Nephron progenitor cell (in vitro differentiated cells): ENCODE measurements around the gene PLEKHA6.
A peak's percentile ranks its signal among the peaks of the same experiment; 100 is the strongest.

Experiments used
- DNase-seq: peaks from one replicate; pipeline ENCODE4 v3.0.0; 2021
- H3K27ac Mint-ChIP-seq: 2 replicates; pipeline ENCODE4 v1.8.0; 2021; ENCODE audit warnings: mild to moderate bottlenecking, moderate library complexity, mixed read lengths
- H3K27me3 Mint-ChIP-seq: 2 replicates; pipeline ENCODE4 v1.8.0; 2021; ENCODE audit warnings: mild to moderate bottlenecking, low read depth, mixed read lengths; ENCODE audit not compliant: poor library complexity
- H3K36me3 Mint-ChIP-seq: 2 replicates; pipeline ENCODE4 v1.8.0; 2021; ENCODE audit warnings: low read depth, mixed read lengths
- H3K4me1 Mint-ChIP-seq: 2 replicates; pipeline ENCODE4 v1.8.0; 2021; ENCODE audit warnings: mixed read lengths
- H3K4me3 Mint-ChIP-seq: 2 replicates; pipeline ENCODE4 v1.8.0; 2021; ENCODE audit warnings: mild to moderate bottlenecking, moderate library complexity, mixed read lengths
- H3K9me3 Mint-ChIP-seq: 2 replicates; pipeline ENCODE4 v1.8.0; 2021; ENCODE audit warnings: mild to moderate bottlenecking, moderate library complexity, mixed read lengths
- TF ChIP-seq, protein P1 (sequence below): fragments of 200-600 bp; sonication (generic); IDR thresholded peaks from 2 replicates; pipeline ENCODE4 v1.5.0; 2021; ENCODE audit warnings: antibody characterized with exemption

Gene PLEKHA6

GRCh38 chr1:204344665-204345355 is 14.9 kb downstream of the PLEKHA6 start:
- Mint-ChIP-seq H3K4me1 (peaks cover 95% of the 10 kb centered on the region), H3K27ac (no peak overlapping the region), H3K9me3 (no peaks in the 10 kb centered on the region)

GRCh38 chr1:204343802-204344201 is 15.9 kb downstream of the PLEKHA6 start:
- DNase-seq, result no peak
- Mint-ChIP-seq H3K27me3 (peaks cover 73% of the 10 kb centered on the region), H3K27ac (peak overlapping the region; percentile 67), H3K4me3 (no peak overlapping the region), H3K4me1 (peaks cover 88% of the 10 kb centered on the region), H3K36me3 (no peaks in the 10 kb centered on the region), H3K9me3 (no peaks in the 10 kb centered on the region)
- TF ChIP-seq, protein P1, sequence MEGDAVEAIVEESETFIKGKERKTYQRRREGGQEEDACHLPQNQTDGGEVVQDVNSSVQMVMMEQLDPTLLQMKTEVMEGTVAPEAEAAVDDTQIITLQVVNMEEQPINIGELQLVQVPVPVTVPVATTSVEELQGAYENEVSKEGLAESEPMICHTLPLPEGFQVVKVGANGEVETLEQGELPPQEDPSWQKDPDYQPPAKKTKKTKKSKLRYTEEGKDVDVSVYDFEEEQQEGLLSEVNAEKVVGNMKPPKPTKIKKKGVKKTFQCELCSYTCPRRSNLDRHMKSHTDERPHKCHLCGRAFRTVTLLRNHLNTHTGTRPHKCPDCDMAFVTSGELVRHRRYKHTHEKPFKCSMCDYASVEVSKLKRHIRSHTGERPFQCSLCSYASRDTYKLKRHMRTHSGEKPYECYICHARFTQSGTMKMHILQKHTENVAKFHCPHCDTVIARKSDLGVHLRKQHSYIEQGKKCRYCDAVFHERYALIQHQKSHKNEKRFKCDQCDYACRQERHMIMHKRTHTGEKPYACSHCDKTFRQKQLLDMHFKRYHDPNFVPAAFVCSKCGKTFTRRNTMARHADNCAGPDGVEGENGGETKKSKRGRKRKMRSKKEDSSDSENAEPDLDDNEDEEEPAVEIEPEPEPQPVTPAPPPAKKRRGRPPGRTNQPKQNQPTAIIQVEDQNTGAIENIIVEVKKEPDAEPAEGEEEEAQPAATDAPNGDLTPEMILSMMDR, result no peak

More at GRCh38 chr1:204344665-204345355, 14.9 kb downstream of the PLEKHA6 start:
- peaks cover 63% of the 10 kb centered on the region for H3K27me3 Mint-ChIP-seq
- no peak for DNase-seq
- H3K36me3 Mint-ChIP-seq, result no peaks in the 10 kb centered on the region
- H3K4me3 Mint-ChIP-seq, result no peak overlapping the region
- TF ChIP-seq, protein P1, result no peak

- no peak for DNase-seq
- H3K27me3 Mint-ChIP-seq, result peaks cover 75% of the 10 kb centered on the region
- no peaks in the 10 kb centered on the region for H3K9me3 Mint-ChIP-seq
- TF ChIP-seq, protein P1, result no peak
- no peaks in the 10 kb centered on the region for H3K36me3 Mint-ChIP-seq
- H3K27ac Mint-ChIP-seq, result no peak overlapping the region
- H3K4me1 Mint-ChIP-seq, result peaks cover 87% of the 10 kb centered on the region
- H3K4me3 Mint-ChIP-seq, result no peak overlapping the region
These were observed 16.5 kb downstream of the PLEKHA6 start for GRCh38 chr1:204343247-204343646.

DNA sequence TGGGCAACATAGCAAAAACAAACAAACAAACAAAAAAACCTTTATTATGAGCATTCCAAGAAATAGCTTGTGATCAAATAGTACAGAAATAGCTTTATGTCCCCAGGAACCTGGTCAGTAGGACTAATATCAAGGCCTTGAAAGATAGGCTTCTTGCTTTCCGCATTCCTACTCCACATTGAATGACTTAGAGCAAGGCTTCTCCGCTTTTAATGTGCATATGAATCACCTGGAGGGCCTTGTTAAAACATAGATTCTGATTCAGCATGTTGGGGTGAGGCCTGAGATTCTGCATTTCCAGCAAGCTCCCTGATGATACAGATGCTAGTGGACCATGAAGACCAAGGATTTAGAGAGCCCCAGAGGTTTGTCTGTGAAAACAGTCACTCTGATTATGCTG is 17.4 kb downstream of the PLEKHA6 start:
- no peak overlapping the region for H3K4me3 Mint-ChIP-seq
- no peak overlapping the region for H3K27ac Mint-ChIP-seq
- no peak for DNase-seq
- H3K9me3 Mint-ChIP-seq, result no peaks in the 10 kb centered on the region
- H3K27me3 Mint-ChIP-seq, result peaks cover 74% of the 10 kb centered on the region
- H3K4me1 Mint-ChIP-seq, result peaks cover 81% of the 10 kb centered on the region
- TF ChIP-seq, protein P1, result no peak
- no peaks in the 10 kb centered on the region for H3K36me3 Mint-ChIP-seq

GRCh38 chr1:204341380-204341779 is 18.3 kb downstream of the PLEKHA6 start:
- Mint-ChIP-seq H3K27me3 (peaks cover 74% of the 10 kb centered on the region), H3K27ac (no peak overlapping the region), H3K4me3 (no peak overlapping the region), H3K9me3 (no peaks in the 10 kb centered on the region), H3K4me1 (peaks cover 72% of the 10 kb centered on the region), H3K36me3 (no peaks in the 10 kb centered on the region)
- TF ChIP-seq, protein P1, result no peak
- no peak for DNase-seq
